ENCODE data around the gene SPTLC1.

SPTLC1 gene

DNA sequence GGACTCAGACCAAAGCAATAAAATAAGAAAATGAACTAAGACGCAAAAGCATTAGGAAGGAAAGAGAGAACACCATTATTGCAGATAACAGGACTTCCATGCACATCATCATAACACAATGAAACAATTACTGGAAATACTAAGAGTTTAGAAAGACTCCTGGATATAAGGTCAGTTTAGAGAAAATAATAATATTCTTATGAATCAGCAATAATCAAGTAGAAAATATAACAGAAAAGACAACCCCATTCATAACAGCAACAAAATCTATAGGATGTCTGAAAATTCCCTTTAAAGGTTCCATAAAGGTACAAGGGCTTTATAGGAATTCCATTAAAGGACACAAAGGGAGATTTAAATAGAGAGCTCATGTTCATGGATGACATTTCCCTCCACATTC is 73.0 kb downstream of the SPTLC1 start:
- no peak for DNase-seq (ENCODE audit: low read depth in 1 of 2, low spot score in 1 of 2)
- TF ChIP-seq GABPA (IDR thresholded peaks at IDR 0.05; ENCODE audit: low read depth) (no peak), POLR2AphosphoS5 (IDR thresholded peaks at IDR 0.05; ENCODE audit: low read depth) (no peak), SPI1 (IDR thresholded peaks at IDR 0.05; ENCODE audit: borderline replicate concordance, low read depth) (no peak)
- TF ChIP-seq, protein P1, sequence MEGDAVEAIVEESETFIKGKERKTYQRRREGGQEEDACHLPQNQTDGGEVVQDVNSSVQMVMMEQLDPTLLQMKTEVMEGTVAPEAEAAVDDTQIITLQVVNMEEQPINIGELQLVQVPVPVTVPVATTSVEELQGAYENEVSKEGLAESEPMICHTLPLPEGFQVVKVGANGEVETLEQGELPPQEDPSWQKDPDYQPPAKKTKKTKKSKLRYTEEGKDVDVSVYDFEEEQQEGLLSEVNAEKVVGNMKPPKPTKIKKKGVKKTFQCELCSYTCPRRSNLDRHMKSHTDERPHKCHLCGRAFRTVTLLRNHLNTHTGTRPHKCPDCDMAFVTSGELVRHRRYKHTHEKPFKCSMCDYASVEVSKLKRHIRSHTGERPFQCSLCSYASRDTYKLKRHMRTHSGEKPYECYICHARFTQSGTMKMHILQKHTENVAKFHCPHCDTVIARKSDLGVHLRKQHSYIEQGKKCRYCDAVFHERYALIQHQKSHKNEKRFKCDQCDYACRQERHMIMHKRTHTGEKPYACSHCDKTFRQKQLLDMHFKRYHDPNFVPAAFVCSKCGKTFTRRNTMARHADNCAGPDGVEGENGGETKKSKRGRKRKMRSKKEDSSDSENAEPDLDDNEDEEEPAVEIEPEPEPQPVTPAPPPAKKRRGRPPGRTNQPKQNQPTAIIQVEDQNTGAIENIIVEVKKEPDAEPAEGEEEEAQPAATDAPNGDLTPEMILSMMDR (IDR thresholded peaks at IDR 0.05; ENCODE audit: insufficient read depth, low read length): no peak
- TF ChIP-seq, protein P2, sequence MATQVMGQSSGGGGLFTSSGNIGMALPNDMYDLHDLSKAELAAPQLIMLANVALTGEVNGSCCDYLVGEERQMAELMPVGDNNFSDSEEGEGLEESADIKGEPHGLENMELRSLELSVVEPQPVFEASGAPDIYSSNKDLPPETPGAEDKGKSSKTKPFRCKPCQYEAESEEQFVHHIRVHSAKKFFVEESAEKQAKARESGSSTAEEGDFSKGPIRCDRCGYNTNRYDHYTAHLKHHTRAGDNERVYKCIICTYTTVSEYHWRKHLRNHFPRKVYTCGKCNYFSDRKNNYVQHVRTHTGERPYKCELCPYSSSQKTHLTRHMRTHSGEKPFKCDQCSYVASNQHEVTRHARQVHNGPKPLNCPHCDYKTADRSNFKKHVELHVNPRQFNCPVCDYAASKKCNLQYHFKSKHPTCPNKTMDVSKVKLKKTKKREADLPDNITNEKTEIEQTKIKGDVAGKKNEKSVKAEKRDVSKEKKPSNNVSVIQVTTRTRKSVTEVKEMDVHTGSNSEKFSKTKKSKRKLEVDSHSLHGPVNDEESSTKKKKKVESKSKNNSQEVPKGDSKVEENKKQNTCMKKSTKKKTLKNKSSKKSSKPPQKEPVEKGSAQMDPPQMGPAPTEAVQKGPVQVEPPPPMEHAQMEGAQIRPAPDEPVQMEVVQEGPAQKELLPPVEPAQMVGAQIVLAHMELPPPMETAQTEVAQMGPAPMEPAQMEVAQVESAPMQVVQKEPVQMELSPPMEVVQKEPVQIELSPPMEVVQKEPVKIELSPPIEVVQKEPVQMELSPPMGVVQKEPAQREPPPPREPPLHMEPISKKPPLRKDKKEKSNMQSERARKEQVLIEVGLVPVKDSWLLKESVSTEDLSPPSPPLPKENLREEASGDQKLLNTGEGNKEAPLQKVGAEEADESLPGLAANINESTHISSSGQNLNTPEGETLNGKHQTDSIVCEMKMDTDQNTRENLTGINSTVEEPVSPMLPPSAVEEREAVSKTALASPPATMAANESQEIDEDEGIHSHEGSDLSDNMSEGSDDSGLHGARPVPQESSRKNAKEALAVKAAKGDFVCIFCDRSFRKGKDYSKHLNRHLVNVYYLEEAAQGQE (IDR thresholded peaks at IDR 0.05; ENCODE audit: insufficient replicate concordance, low read depth): no peak
- Histone ChIP-seq H3K4me3 (replicated peaks; ENCODE audit: insufficient read depth, low read length) (no peak overlapping the region), H3K27ac (replicated peaks) (no peak overlapping the region), H3K27me3 (ENCODE audit: insufficient read depth, poor library complexity, severe bottlenecking) (no peaks in the 10 kb centered on the region)

DNA sequence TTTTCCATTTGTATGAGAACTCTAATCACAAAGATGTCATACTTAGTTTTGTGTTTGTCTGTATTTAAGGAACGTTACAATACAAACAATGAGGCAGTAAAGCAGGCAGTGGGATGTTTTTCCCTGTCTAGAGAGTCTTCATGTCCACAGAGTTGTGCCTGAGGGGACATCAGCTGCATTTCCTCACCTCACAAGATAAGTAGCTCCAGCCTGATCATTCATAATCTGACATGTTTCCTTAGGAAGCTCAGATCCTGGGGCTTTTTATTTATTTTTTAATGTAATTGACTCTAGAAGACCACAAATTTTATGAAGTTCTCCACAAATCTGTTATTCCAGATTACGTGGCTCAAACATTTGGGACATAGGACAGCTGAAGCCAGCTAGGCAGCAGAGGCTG is 78.5 kb downstream of the SPTLC1 start:
- Histone ChIP-seq H3K27ac (replicated peaks) (no peak overlapping the region), H3K27me3 (ENCODE audit: insufficient read depth, poor library complexity, severe bottlenecking) (no peaks in the 10 kb centered on the region), H3K4me3 (replicated peaks; ENCODE audit: insufficient read depth, low read length) (no peak overlapping the region)
- no peak for DNase-seq (ENCODE audit: low read depth in 1 of 2, low spot score in 1 of 2)
- no peak for TF ChIP-seq SPI1 (IDR thresholded peaks at IDR 0.05; ENCODE audit: borderline replicate concordance, low read depth)
- TF ChIP-seq, protein P2 (IDR thresholded peaks at IDR 0.05; ENCODE audit: insufficient replicate concordance, low read depth): no peak
- TF ChIP-seq, protein P1 (IDR thresholded peaks at IDR 0.05; ENCODE audit: insufficient read depth, low read length): no peak
- no peak for TF ChIP-seq POLR2AphosphoS5 (IDR thresholded peaks at IDR 0.05; ENCODE audit: low read depth)
- TF ChIP-seq GABPA (IDR thresholded peaks at IDR 0.05; ENCODE audit: low read depth): no peak

DNA sequence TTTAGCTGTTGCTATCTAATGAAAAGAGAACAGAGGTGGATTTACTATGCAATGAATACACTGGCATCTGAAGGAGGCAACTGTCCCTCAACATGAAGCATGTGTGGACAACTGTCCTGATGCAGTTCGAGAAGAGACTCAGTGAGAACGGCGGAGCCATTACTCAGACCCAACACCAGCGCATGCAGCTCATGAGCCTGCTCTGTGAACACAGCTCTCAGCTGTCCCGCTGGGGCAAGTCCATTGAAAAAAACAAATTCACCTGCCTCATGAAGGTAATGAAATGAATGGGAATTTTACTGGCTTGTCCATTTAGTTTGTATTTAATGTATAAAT is 78.8 kb downstream of the SPTLC1 start:
- TF ChIP-seq POLR2AphosphoS5 (IDR thresholded peaks at IDR 0.05; ENCODE audit: low read depth) (no peak), GABPA (IDR thresholded peaks at IDR 0.05; ENCODE audit: low read depth) (no peak), SPI1 (IDR thresholded peaks at IDR 0.05; ENCODE audit: borderline replicate concordance, low read depth) (no peak)
- TF ChIP-seq, protein P2 (IDR thresholded peaks at IDR 0.05; ENCODE audit: insufficient replicate concordance, low read depth): no peak
- TF ChIP-seq, protein P1 (IDR thresholded peaks at IDR 0.05; ENCODE audit: insufficient read depth, low read length): no peak
- H3K27me3 ChIP-seq (ENCODE audit: insufficient read depth, poor library complexity, severe bottlenecking): no peaks in the 10 kb centered on the region
- H3K4me3 ChIP-seq (replicated peaks; ENCODE audit: insufficient read depth, low read length): no peak overlapping the region
- H3K27ac ChIP-seq (replicated peaks): no peak overlapping the region
- DNase-seq (ENCODE audit: low read depth in 1 of 2, low spot score in 1 of 2): no peak

Measured in HL-60 (cell line).